Gastroesophageal sphincter (tissue), 4 donors: ENCODE measurements around the gene C2CD4C. TPM values are rescaled to one million over a fixed set of nuclear protein-coding genes. Genes with fewer than 3 reads are reported as not detected.
A peak's percentile ranks its signal among the peaks of the same experiment; 100 is the strongest.

Experiments
- ATAC-seq: fragments of 150-250 bp; one replicate; pipeline ENCODE4 v1.9.1; 2016; ENCODE audit warnings: mild to moderate bottlenecking, moderate library complexity
- H3K27ac ChIP-seq, 4 donors: fragments of 200-600 bp; sonication (generic) in 3 of 4; 1 replicate in 3 of 4; 2 replicates in 1 of 4; pipeline ENCODE4 v1.5.1; 2016 to 2019
- H3K27me3 ChIP-seq: fragments of 200-600 bp; sonication (generic); one replicate; pipeline ENCODE4 v1.5.1; 2019
- H3K36me3 ChIP-seq, 2 donors: fragments of 200-600 bp; sonication (generic); one replicate each; pipeline ENCODE4 v1.5.1; 2019; ENCODE audit warnings: control low read depth in 1 of 2
- H3K4me1 ChIP-seq, 3 donors: fragments of 200-600 bp; sonication (generic); 1 replicate in 2 of 3; 2 replicates in 1 of 3; pipeline ENCODE4 v1.5.1; 2016 to 2019; ENCODE audit warnings: control low read depth in 2 of 3
- H3K4me3 ChIP-seq, 2 donors: fragments of 200-600 bp; sonication (generic); one replicate each; pipeline ENCODE4 v1.5.1; 2019; ENCODE audit warnings: mild to moderate bottlenecking in 1 of 2, moderate library complexity in 1 of 2
- H3K9me3 ChIP-seq, 3 donors: fragments of 200-600 bp; sonication (generic); one replicate each; pipeline ENCODE4 v1.5.1; 2017 to 2019; ENCODE audit warnings: control low read depth in 2 of 3
- CTCF ChIP-seq, 4 experiments: fragments of 200-600 bp in 2 of 4; fragments of 450-650 bp in 2 of 4; sonication (generic) in 1 of 4; IDR thresholded peaks; one replicate each; pipeline ENCODE4 v1.5.1; 2017 to 2019; ENCODE audit warnings: antibody characterized with exemption in 4 of 4, mild to moderate bottlenecking in 2 of 4, moderate library complexity in 2 of 4
- EP300 ChIP-seq: sonication (generic); formaldehyde crosslinking; IDR thresholded peaks from one replicate; pipeline ENCODE4 v1.6.1; 2017; ENCODE audit warnings: antibody characterized with exemption, mild to moderate bottlenecking
- POLR2A ChIP-seq, 2 donors: fragments of 450-650 bp; IDR thresholded peaks; one replicate each; pipeline ENCODE4 v1.6.1; 2017; ENCODE audit warnings: antibody characterized with exemption in 2 of 2, mild to moderate bottlenecking in 2 of 2, moderate library complexity in 1 of 2
- POLR2AphosphoS5 ChIP-seq: sonication (generic); formaldehyde crosslinking; IDR thresholded peaks from one replicate; pipeline ENCODE4 v1.6.1; 2017; ENCODE audit warnings: antibody characterized with exemption
- WGBS, 2 donors: methylation state at CpG; one replicate each; pipeline ENCODE4 v1.1.5; 2018; ENCODE audit warnings: low coverage in 1 of 2; 5-methylcytosine and 5-hydroxymethylcytosine counted together
- total RNA-seq, 4 donors: library from RNA; depleted of rRNA; stranded (reverse); fragments of >200 nt; gene quantifications; one replicate each; pipeline ENCODE4 v1.1.0, GENCODE V29; 2016

C2CD4C gene
- 1 to 10 TPM in 1 of 4 donors, under 1 TPM in 2, not detected in 1; 0.19 to 2.7 (median 0.67) TPM for total RNA-seq

- Histone ChIP-seq H3K36me3 (no peaks in the 10 kb centered on the region), H3K9me3 (no peaks in the 10 kb centered on the region), H3K27me3 (peaks cover 87% of the 10 kb centered on the region), H3K4me3 (peak within 1 kb of the TSS; percentile 10 to 55), H3K27ac (no peak within 1 kb of the TSS), H3K4me1 (peaks cover 0 to 27% (median 17%) of the 10 kb centered on the region in 3 donors)
- TF ChIP-seq POLR2A (IDR thresholded peaks at IDR 0.05) (no peak), CTCF (IDR thresholded peaks at IDR 0.05) (no peak), EP300 (no peak), POLR2AphosphoS5 (no peak)
- 0% methylated on average over 6 of the region's 80 CpGs; no CpG with 5 or more reads in 1 of the 2 donors for WGBS, 2 donors
- peak; percentile 56 for ATAC-seq
These were observed at the start of gene C2CD4C for GRCh38 chr19:408902-409515. Gene C2CD4C (minus strand): TSS chr19:409147. CDS start chr19:408361, 786 bp downstream.

DNA sequence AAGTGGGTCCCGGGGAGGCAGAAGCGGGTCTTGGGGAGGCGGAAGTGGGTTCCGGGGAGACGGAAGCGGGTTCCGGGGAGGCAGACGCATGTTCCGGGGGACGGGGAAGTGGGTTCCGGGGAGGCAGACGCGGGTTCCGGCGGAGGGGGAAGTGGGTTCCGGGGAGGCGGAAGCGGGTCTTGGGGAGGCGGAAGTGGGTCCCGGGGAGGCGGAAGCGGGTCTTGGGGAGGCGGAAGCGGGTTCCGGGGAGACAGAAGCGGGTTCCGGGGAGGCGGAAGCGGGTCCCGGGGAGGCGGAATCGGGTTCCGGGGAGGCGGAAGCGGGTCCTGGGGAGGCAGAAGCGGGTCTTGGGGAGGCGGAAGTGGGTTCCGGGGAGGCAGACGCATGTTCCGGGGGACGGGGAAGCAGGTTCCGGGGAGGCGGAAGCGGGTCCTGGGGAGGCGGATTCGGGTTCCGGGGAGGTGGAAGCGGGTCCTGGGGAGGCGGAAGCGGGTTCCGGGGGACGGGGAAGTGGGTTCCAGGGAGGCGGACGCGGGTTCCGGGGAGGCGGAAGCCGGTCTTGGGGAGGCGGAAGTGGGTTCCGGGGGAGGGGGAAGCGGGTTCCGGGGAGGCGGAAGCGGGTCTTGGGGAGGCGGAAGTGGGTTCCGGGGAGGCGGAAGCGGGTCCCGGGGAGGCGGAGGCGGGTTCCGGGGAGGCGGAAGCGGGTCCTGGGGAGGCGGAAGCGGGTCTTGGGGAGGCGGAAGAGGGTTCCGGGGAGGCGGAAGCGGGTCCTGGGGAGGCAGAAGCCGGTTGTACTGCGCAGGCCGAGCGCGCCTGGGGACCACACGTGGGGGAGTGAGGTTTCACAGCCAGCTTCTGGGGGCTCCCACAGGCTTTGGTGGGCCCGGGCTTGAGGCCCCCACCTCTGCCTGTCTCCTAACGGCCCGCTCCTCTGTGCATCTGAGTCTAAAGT is 49.4 kb upstream of the C2CD4C start:
- Histone ChIP-seq H3K36me3 (no peaks in the 10 kb centered on the region), H3K27ac (no peak overlapping the region), H3K27me3 (peaks cover 15% of the 10 kb centered on the region), H3K4me3 (no peak overlapping the region), H3K4me1 (peaks cover 0 to 31% (median 16%) of the 10 kb centered on the region in 3 donors), H3K9me3 (no peaks in the 10 kb centered on the region)
- TF ChIP-seq POLR2AphosphoS5 (no peak), CTCF (IDR thresholded peaks at IDR 0.05) (no peak), EP300 (no peak)
- no peak for ATAC-seq
- WGBS, 2 donors, result 96 to 98% methylated on average over 19 of the region's 89 CpGs

GRCh38 chr19:457636-458035 is 48.7 kb upstream of the C2CD4C start:
- H3K4me3 ChIP-seq, result no peak overlapping the region
- H3K9me3 ChIP-seq, result no peaks in the 10 kb centered on the region
- H3K27ac ChIP-seq, result no peak overlapping the region
- no peaks in the 10 kb centered on the region for H3K36me3 ChIP-seq
- peaks cover 0 to 31% (median 16%) of the 10 kb centered on the region in 3 donors for H3K4me1 ChIP-seq
- no peak for ATAC-seq
- whole genome bisulfite sequencing, 2 donors, result 96 to 100% methylated on average over 1 to 23 of the region's 30 CpGs
- TF ChIP-seq CTCF (IDR thresholded peaks at IDR 0.05) (no peak), POLR2A (IDR thresholded peaks at IDR 0.05) (no peak), POLR2AphosphoS5 (no peak), EP300 (no peak)
- peaks cover 15% of the 10 kb centered on the region for H3K27me3 ChIP-seq

DNA sequence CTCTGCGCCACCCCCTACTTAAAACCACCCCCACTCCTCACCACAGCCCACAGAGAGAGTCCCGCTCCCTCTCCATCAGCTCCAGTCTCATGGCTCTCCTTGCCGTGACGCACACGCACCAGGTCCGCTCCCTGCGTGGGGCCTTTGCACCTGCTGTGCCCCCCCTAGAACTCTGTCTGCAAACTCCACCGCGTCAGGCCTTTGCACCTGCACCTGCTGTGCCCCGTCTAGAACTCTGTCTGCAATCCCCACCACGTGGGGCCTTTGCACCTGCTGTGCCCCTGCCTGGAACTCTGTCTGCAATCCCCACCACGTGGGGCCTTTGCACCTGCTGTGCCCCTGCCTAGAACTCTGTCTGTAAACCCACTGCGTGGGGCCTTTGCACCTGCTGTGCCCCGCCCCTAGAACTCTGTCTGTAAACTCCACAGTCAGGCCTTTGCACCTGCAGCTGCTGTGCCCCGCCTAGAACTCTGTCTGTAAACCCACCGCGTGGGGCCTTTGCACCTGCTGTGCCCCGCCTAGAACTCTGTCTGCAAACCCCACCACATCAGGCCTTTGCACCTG is 47.7 kb upstream of the C2CD4C start:
- WGBS, 2 donors, result 85 to 89% methylated on average over 16 to 17 of the region's 18 CpGs

More for the DNA sequence above, 47.7 kb upstream of the C2CD4C start:
- peaks cover 8% of the 10 kb centered on the region for H3K27me3 ChIP-seq
- no peaks in the 10 kb centered on the region for H3K9me3 ChIP-seq
- no peaks in the 10 kb centered on the region for H3K36me3 ChIP-seq
- peaks cover 0 to 24% (median 12%) of the 10 kb centered on the region in 3 donors for H3K4me1 ChIP-seq
- ATAC-seq, result no peak
- TF ChIP-seq CTCF (IDR thresholded peaks at IDR 0.05) (no peak), POLR2AphosphoS5 (no peak), POLR2A (IDR thresholded peaks at IDR 0.05) (no peak)
- no peak overlapping the region for H3K4me3 ChIP-seq
- H3K27ac ChIP-seq, result no peak overlapping the region
